ENCODE results near the gene DENND2A. TPM values are rescaled to one million over a fixed set of nuclear protein-coding genes. Genes with fewer than 3 reads are reported as not detected.
"Not testable (repeated sequence)": the region's sequence is repeated elsewhere in the genome, so short reads cannot be mapped to it uniquely, and the experiment has no call there.

Gene DENND2A
- total RNA-seq, 4 donors from 2014 or later, result 0.97 to 2.5 (median 2.2) TPM

DNA sequence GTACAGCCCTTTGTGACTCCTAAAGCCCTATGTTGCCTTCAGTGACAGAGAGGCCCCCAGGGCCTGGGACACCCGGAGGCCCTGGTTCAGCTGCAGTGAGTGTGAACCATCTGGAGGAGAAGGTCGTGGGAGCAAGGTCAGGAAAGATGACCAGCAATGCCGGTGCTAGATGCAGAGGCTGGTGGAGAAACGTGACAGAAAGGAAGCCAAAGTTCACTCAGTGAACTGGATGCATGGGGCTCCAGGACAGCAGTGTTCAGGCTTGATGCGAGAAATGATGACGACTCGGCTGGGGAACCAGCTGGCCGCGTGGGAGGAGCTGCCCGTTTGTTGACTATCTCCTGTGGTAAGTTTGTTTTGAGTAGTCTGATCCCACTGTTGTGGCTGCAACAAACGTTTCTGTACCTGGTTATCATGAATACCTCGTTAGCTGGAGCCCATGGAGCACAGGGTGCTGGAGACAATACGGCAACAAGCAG is 107.2 kb downstream of the DENND2A start:
- TF ChIP-seq, protein P1, sequence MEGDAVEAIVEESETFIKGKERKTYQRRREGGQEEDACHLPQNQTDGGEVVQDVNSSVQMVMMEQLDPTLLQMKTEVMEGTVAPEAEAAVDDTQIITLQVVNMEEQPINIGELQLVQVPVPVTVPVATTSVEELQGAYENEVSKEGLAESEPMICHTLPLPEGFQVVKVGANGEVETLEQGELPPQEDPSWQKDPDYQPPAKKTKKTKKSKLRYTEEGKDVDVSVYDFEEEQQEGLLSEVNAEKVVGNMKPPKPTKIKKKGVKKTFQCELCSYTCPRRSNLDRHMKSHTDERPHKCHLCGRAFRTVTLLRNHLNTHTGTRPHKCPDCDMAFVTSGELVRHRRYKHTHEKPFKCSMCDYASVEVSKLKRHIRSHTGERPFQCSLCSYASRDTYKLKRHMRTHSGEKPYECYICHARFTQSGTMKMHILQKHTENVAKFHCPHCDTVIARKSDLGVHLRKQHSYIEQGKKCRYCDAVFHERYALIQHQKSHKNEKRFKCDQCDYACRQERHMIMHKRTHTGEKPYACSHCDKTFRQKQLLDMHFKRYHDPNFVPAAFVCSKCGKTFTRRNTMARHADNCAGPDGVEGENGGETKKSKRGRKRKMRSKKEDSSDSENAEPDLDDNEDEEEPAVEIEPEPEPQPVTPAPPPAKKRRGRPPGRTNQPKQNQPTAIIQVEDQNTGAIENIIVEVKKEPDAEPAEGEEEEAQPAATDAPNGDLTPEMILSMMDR (IDR thresholded peaks at IDR 0.05), result no peak
- no peak for TF ChIP-seq POLR2A (IDR thresholded peaks at IDR 0.05)
- intact Hi-C loops (cut with DNase I; ENCODE audit: low total_unique reads), result no loop called here
- H3K4me3 ChIP-seq (ENCODE audit: low read depth, poor library complexity, severe bottlenecking), result no peak overlapping the region
- no peak for DNase-seq (ENCODE audit: low spot score in 2 of 2)
- 63 to 90% methylated on average over 13 of the region's 13 CpGs for WGBS, 2 donors

DNA sequence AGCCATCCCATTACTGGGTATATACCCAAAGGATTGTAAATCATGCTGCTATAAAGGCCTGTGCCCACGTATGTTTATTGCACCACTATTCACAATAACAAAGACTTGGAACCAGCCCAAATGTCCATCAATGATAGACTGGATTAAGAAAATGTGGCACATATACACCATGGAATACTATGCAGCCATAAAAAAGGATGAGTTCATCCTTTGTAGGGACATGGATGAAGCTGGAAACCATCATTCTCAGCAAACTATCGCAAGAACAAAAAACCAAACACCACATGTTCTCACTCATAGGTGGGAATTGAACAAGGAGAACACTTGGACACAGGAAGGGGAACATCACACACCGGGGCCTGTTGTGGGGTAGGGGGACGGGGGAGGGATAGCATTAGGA is 111.2 kb downstream of the DENND2A start:
- DNase-seq (ENCODE audit: low spot score in 2 of 2); intact Hi-C loops (cut with DNase I; ENCODE audit: low total_unique reads); H3K4me3 ChIP-seq (ENCODE audit: low read depth, poor library complexity, severe bottlenecking): not testable (repeated sequence)
- 83 to 89% methylated on average over 4 of the region's 4 CpGs for WGBS, 2 donors

DNA sequence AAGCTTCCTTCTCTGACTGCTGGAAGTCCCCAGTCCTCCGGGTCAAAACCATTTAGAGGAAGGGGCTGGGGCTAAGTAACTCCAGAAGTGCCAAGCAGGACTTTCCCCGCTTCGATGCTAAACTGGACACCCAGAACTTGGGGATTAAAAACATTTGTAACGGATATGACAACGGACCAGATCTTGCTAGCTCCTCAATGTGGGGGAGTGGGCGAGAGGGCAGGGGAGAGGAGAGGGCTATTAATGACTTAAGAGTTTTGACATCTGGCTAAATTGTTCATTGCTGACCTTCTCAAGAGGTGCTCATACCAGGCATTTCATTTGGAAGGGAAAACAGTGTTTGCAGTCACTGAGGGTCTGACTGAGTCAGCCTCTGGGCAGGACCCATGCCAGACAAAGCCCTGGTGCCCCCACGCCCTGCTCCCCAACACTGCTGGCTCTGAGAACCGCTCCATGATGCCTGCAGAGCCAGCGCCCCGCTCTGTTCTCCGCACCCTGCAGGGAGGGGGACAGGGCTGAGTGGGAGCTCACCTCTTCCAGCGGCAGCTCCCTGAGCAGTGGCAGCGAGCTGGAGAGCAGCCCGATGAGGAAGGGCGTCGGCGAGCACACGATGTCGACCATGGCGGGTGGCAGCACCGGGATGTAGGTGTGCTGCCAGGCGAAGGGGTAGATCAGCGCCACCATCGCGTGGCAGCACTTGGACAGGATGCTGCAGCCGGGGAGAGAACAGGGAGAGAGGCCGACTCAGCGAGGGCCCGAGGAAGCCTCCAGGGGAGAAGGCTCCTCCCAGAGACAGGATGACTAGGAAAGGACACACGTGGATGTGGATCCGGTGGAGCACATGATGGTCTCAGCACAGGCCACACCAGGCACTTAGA is 113.6 kb downstream of the DENND2A start:
- no peak for DNase-seq (ENCODE audit: low spot score in 2 of 2)
- WGBS, 2 donors, result 80 to 83% methylated on average over 31 of the region's 31 CpGs
- no peak for TF ChIP-seq POLR2A (IDR thresholded peaks at IDR 0.05)
- TF ChIP-seq, protein P1 (IDR thresholded peaks at IDR 0.05), result no peak
- H3K4me3 ChIP-seq (ENCODE audit: low read depth, poor library complexity, severe bottlenecking), result no peak overlapping the region
- intact Hi-C loops (cut with DNase I; ENCODE audit: low total_unique reads), result no loop called here

DNA sequence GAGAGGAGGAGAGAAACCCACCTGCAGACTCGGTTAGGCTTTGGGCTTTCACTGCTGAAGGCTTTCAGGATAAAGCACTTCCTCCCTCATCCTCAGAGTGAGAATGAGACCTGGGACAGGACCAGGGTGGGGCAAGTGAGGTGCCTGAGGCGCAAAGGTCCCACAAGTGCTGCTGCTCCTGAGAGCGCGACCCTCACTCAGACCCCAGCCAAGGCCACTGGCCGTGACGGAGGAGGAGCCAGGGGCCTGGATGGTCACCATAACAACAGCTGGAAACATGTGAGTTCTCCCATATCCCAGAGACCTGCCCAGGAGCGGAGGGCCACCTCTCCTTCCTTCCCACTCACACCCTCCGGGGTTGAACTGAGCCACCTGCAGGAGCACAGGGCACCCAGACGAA is 114.4 kb downstream of the DENND2A start:
- WGBS, 2 donors, result 83 to 88% methylated on average over 4 to 9 of the region's 9 CpGs

DNA sequence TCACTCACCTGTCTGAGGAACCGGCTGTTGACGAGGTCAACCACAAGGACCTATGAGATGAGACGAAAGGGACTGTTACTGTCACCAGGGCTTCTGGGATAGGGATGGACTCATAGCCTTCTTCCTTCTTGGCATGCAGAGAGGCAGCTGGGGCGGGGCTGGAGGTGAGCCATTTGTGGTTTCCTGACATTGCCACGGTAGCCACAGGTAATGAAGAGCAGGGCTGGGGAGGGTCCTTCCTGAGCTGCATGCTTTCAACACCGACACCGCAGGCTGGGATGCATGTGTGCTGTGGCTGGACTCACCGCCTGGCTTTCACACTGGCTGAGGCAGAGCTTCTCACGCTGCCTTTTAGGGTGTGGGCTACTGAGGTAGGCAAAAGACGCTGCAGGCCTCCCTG is 114.9 kb downstream of the DENND2A start:
- no peak for DNase-seq (ENCODE audit: low spot score in 2 of 2)
- H3K4me3 ChIP-seq (ENCODE audit: low read depth, poor library complexity, severe bottlenecking), result no peak overlapping the region
- intact Hi-C loops (cut with DNase I; ENCODE audit: low total_unique reads), result no loop called here
- TF ChIP-seq, protein P1 (IDR thresholded peaks at IDR 0.05), result no peak
- no peak for TF ChIP-seq POLR2A (IDR thresholded peaks at IDR 0.05)
- 59 to 71% methylated on average over 10 of the region's 10 CpGs for WGBS, 2 donors

More for the DNA sequence above, 114.4 kb downstream of the DENND2A start:
- no peak overlapping the region for H3K4me3 ChIP-seq (ENCODE audit: low read depth, poor library complexity, severe bottlenecking)
- intact Hi-C loops (cut with DNase I; ENCODE audit: low total_unique reads), result no loop called here
- no peak for TF ChIP-seq POLR2A (IDR thresholded peaks at IDR 0.05)
- TF ChIP-seq, protein P1 (IDR thresholded peaks at IDR 0.05), result no peak
- no peak for DNase-seq (ENCODE audit: low spot score in 2 of 2)

DNA sequence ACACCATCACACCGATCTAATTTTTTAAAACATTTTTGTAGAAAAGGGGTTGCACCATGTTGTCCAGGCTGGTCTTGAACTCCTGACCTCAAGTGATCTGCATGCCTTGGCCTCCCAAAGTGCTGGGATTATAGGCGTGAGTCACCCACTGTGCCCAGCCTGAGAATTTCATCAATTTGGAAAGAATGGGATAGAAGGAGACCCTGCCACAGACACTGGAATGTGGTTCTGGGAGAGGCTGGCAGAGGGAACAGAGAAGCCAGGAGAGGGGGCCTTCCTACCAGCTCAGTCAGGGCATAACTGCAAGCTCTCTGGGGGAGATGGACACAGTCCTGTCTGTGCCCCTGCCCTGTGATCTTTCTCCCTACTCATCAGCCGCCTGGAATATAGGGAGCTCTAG is 119.2 kb downstream of the DENND2A start:
- TF ChIP-seq, protein P1 (IDR thresholded peaks at IDR 0.05), result no peak
- no peak for TF ChIP-seq POLR2A (IDR thresholded peaks at IDR 0.05)
- no peak overlapping the region for H3K4me3 ChIP-seq (ENCODE audit: low read depth, poor library complexity, severe bottlenecking)
- DNase-seq (ENCODE audit: low spot score in 2 of 2), result no peak
- 95 to 97% methylated on average over 3 of the region's 3 CpGs for WGBS, 2 donors
- intact Hi-C loops (cut with DNase I; ENCODE audit: low total_unique reads), result no loop called here
